ENCODE results near the gene NUP93.

DNA sequence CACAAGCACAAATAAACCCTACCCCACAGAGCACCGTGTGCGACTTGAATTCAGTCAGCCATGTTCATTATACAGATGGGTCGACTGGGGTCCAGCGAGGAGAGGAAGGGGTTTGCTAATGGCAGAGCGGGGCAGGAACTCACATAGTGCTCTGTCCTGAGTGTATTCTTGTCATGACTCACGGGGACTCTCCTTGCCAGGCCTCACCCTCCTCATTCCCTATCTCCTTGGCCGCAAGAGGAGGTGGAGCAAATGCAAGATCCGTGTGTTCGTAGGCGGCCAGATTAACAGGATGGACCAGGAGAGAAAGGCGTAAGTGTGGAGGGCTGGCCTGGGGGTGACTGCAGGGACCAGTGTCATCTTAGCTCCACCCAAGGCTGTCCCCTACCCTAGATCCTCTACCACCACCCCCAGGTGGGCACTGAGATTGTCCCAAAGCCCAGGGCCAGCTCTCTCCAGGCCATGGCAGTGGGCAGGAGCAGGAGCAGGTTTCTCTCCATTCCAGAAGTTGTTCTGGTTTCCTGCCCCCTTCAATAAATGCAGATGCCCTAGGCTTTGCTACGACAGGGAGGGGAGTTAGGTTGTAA lies 164.5 kb downstream of the NUP93 start:
- TF ChIP-seq, protein P1, sequence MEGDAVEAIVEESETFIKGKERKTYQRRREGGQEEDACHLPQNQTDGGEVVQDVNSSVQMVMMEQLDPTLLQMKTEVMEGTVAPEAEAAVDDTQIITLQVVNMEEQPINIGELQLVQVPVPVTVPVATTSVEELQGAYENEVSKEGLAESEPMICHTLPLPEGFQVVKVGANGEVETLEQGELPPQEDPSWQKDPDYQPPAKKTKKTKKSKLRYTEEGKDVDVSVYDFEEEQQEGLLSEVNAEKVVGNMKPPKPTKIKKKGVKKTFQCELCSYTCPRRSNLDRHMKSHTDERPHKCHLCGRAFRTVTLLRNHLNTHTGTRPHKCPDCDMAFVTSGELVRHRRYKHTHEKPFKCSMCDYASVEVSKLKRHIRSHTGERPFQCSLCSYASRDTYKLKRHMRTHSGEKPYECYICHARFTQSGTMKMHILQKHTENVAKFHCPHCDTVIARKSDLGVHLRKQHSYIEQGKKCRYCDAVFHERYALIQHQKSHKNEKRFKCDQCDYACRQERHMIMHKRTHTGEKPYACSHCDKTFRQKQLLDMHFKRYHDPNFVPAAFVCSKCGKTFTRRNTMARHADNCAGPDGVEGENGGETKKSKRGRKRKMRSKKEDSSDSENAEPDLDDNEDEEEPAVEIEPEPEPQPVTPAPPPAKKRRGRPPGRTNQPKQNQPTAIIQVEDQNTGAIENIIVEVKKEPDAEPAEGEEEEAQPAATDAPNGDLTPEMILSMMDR (IDR thresholded peaks at IDR 0.05 in 4 of 5, conservative IDR thresholded peaks at IDR 0.05 in 1 of 5): no peak
- no peak for TF ChIP-seq POLR2A (IDR thresholded peaks at IDR 0.05)
